ENCODE results near the gene PRKN. TPM values are rescaled to one million over a fixed set of nuclear protein-coding genes. Genes with fewer than 3 reads are reported as not detected.

The PRKN gene
- total and polyA plus RNA-seq, 9 donors = 3.0 to 15.0 (median 9.2) TPM

GRCh38 chr6:161356167-161356854 is 1371.3 kb downstream of the PRKN start:
- 91 to 95% (median 92%) methylated on average over 21 of the region's 21 CpGs for WGBS, 3 donors
- no peak overlapping the region for H3K4me3 ChIP-seq
- TF ChIP-seq CTCF (IDR thresholded peaks at IDR 0.05) (no peak), EP300 (IDR thresholded peaks at IDR 0.05) (no peak), POLR2A (IDR thresholded peaks at IDR 0.05) (no peak)
- no peaks in the 10 kb centered on the region for H3K27me3 ChIP-seq
- no peaks in the 10 kb centered on the region for H3K4me1 ChIP-seq (ENCODE audit: insufficient read depth)
- no peak for DNase-seq
- intact Hi-C loops (cut with DNase I) = no loop called here
- H3K36me3 ChIP-seq = no peaks in the 10 kb centered on the region
- no peak overlapping the region for H3K27ac ChIP-seq
- H3K9me3 ChIP-seq = no peaks in the 10 kb centered on the region

GRCh38 chr6:161355696-161356095 is 1371.9 kb downstream of the PRKN start:
- Histone ChIP-seq H3K4me1 (ENCODE audit: insufficient read depth) (no peaks in the 10 kb centered on the region), H3K27ac (no peak overlapping the region), H3K4me3 (no peak overlapping the region), H3K27me3 (no peaks in the 10 kb centered on the region), H3K36me3 (no peaks in the 10 kb centered on the region), H3K9me3 (no peaks in the 10 kb centered on the region)
- DNase-seq = no peak
- WGBS, 3 donors = 56 to 74% (median 61%) methylated on average over 10 of the region's 10 CpGs
- intact Hi-C loops (cut with DNase I) = no loop called here
- TF ChIP-seq EP300 (IDR thresholded peaks at IDR 0.05) (no peak), POLR2A (IDR thresholded peaks at IDR 0.05) (no peak), CTCF (IDR thresholded peaks at IDR 0.05) (no peak)

GRCh38 chr6:161354956-161355355 is 1372.6 kb downstream of the PRKN start:
- intact Hi-C loops (cut with DNase I) = no loop called here
- H3K27me3 ChIP-seq = no peaks in the 10 kb centered on the region
- no peaks in the 10 kb centered on the region for H3K9me3 ChIP-seq
- TF ChIP-seq POLR2A (IDR thresholded peaks at IDR 0.05) (no peak), CTCF (IDR thresholded peaks at IDR 0.05) (no peak), EP300 (IDR thresholded peaks at IDR 0.05) (no peak)
- H3K4me3 ChIP-seq = no peak overlapping the region
- DNase-seq = no peak
- no peaks in the 10 kb centered on the region for H3K36me3 ChIP-seq
- no peaks in the 10 kb centered on the region for H3K4me1 ChIP-seq (ENCODE audit: insufficient read depth)
- H3K27ac ChIP-seq = no peak overlapping the region
- WGBS, 3 donors = 91 to 93% (median 92%) methylated on average over 13 of the region's 13 CpGs

GRCh38 chr6:161354276-161354840 is 1373.2 kb downstream of the PRKN start:
- H3K4me1 ChIP-seq (ENCODE audit: insufficient read depth) = no peaks in the 10 kb centered on the region

More at GRCh38 chr6:161354276-161354840, 1373.2 kb downstream of the PRKN start:
- no peak for DNase-seq
- intact Hi-C loops (cut with DNase I) = no loop called here
- no peak overlapping the region for H3K27ac ChIP-seq
- no peak overlapping the region for H3K4me3 ChIP-seq
- no peaks in the 10 kb centered on the region for H3K36me3 ChIP-seq
- no peaks in the 10 kb centered on the region for H3K9me3 ChIP-seq
- TF ChIP-seq CTCF (IDR thresholded peaks at IDR 0.05) (no peak), POLR2A (IDR thresholded peaks at IDR 0.05) (no peak), EP300 (IDR thresholded peaks at IDR 0.05) (no peak)
- H3K27me3 ChIP-seq = no peaks in the 10 kb centered on the region
- WGBS, 3 donors = 87 to 97% (median 95%) methylated on average over 12 of the region's 12 CpGs
